GM13976 (cell line): ENCODE results near the gene IQCK.

Source experiments
- DNase-seq: peaks from one replicate; pipeline ENCODE4 v3.0.0; 2012; ENCODE audit warnings: low spot score
- CTCF ChIP-seq: IDR thresholded peaks from 2 replicates; pipeline ENCODE4 v1.5.1; 2012; ENCODE audit warnings: borderline replicate concordance, mild to moderate bottlenecking; ENCODE audit not compliant: insufficient read depth; ENCODE audit errors: extremely low read depth, missing control alignments, control extremely low read depth
- in situ Hi-C: fragments of 300-500 bp; cut with MboI; formaldehyde crosslinking; loops from one replicate; pipeline ENCODE4 v1.12.0; 2022; ENCODE audit warnings: low sequenced_read_pairs, mixed read lengths, inconsistent platforms; ENCODE audit not compliant: unreplicated experiment

The IQCK gene

GRCh38 chr16:19886073-19886941, 168.2 kb downstream of the IQCK start:
- in situ Hi-C loops = loop anchor here (10.0 kb wide), 1 partner anchor 302 kb away; no protein-coding TSS in a partner anchor
- TF ChIP-seq CTCF = peak; percentile 90
- DNase-seq = peak; percentile 76

- in situ Hi-C loops = loop anchor here (10.0 kb wide), 1 partner anchor 304 kb away; no protein-coding TSS in a partner anchor
- no peak for TF ChIP-seq CTCF
- DNase-seq = no peak
Observed at GRCh38 chr16:19888834-19889233, 170.8 kb downstream of the IQCK start.

GRCh38 chr16:19890901-19891300, 172.8 kb downstream of the IQCK start:
- no peak for TF ChIP-seq CTCF
- DNase-seq = no peak
- in situ Hi-C loops = no loop called here

GRCh38 chr16:19892902-19893301, 174.8 kb downstream of the IQCK start:
- in situ Hi-C loops = no loop called here
- TF ChIP-seq CTCF = no peak
- DNase-seq = no peak

- DNase-seq = no peak
- in situ Hi-C loops = no loop called here
- no peak for TF ChIP-seq CTCF
Observed at GRCh38 chr16:19894586-19894985, 176.5 kb downstream of the IQCK start.

GRCh38 chr16:19896951-19897350, 178.9 kb downstream of the IQCK start:
- no peak for DNase-seq
- no peak for TF ChIP-seq CTCF
- in situ Hi-C loops = no loop called here

- DNase-seq = no peak
- TF ChIP-seq CTCF = no peak
- in situ Hi-C loops = no loop called here
Observed at GRCh38 chr16:19898166-19898565, 180.1 kb downstream of the IQCK start.
